AG09319 (cell line): ENCODE results near the gene ACD.
A peak's percentile ranks its signal among the peaks of the same experiment; 100 is the strongest.

ENCODE experiments used
- DNase-seq: peaks from one replicate; pipeline ENCODE4 v3.0.0-alpha.2; 2010; ENCODE audit warnings: low read depth; ENCODE audit errors: extremely low read depth
- TF ChIP-seq, protein P1 (sequence below): IDR thresholded peaks from 2 replicates; pipeline ENCODE4 v1.5.1; 2011; ENCODE audit warnings: low read depth, mild to moderate bottlenecking, inconsistent platforms, low read length, moderate library complexity

ACD gene

DNA sequence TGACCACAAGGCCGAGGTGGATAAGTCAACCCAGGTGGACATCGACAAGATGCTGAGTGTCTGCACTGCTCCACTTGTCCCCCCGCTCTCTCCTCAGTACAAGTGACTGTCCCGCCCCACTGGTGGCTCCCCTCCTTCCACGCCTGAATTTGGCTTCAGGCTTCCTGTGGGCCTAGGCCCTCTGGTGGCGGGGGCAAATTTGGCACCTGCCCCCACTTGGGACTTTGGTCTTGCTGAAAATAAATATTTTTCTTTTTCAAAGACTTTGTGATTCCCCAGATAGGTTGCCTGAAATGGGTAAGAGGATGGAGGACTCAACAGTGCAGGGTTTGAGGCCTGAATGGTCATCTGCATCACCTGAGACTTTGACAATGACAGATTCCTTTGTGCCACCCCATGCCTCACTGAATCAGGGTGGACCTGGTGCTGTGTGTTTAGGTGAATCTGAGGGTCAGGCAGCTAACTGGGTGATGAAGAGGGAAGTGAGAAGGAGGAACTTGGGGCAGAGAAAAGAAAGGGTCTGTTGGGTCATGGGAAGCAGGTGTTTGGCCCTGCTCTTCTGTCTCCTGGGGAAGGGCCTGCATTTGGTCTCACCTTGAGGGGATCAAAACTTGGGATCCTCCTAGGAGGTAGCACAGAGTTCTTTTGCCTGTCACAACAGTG is 8.6 kb upstream of the ACD start:
- TF ChIP-seq, protein P1, sequence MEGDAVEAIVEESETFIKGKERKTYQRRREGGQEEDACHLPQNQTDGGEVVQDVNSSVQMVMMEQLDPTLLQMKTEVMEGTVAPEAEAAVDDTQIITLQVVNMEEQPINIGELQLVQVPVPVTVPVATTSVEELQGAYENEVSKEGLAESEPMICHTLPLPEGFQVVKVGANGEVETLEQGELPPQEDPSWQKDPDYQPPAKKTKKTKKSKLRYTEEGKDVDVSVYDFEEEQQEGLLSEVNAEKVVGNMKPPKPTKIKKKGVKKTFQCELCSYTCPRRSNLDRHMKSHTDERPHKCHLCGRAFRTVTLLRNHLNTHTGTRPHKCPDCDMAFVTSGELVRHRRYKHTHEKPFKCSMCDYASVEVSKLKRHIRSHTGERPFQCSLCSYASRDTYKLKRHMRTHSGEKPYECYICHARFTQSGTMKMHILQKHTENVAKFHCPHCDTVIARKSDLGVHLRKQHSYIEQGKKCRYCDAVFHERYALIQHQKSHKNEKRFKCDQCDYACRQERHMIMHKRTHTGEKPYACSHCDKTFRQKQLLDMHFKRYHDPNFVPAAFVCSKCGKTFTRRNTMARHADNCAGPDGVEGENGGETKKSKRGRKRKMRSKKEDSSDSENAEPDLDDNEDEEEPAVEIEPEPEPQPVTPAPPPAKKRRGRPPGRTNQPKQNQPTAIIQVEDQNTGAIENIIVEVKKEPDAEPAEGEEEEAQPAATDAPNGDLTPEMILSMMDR, result no peak
- no peak for DNase-seq

- TF ChIP-seq, protein P1, result peak; percentile 92
- peak; percentile 83 for DNase-seq
These were observed 7.9 kb upstream of the ACD start for GRCh38 chr16:67667817-67668494.

DNA sequence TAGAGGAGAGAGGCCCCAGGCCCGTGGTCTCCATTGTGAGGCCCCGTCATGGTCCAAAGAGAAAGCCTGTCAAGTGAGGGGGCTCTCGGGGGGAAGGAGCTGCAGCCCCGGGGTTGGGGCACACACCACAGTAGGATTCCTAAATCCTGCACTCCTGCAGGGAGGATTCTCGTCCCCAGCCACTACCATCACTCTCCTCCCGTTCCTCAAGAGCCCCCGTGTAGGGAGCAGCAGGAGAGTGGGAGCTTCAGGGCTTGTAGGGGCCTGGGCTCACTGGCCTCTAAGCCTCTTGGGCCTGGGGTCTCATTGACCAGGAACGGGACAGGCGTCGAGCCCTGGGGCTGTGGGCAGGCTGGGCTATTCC is 7.4 kb upstream of the ACD start:
- TF ChIP-seq, protein P1, result no peak
- DNase-seq, result no peak

- peak; percentile 25 for DNase-seq
- TF ChIP-seq, protein P1, result no peak
These were observed 6.7 kb upstream of the ACD start, which contains the start of the genes C16orf86 and ENKD1 for GRCh38 chr16:67666559-67667452. C16orf86 (plus strand) TSS chr16:67666814; CDS start chr16:67666971, 157 bp downstream. ENKD1 (minus strand) TSS chr16:67666750; CDS start chr16:67666442, 308 bp downstream.

DNA sequence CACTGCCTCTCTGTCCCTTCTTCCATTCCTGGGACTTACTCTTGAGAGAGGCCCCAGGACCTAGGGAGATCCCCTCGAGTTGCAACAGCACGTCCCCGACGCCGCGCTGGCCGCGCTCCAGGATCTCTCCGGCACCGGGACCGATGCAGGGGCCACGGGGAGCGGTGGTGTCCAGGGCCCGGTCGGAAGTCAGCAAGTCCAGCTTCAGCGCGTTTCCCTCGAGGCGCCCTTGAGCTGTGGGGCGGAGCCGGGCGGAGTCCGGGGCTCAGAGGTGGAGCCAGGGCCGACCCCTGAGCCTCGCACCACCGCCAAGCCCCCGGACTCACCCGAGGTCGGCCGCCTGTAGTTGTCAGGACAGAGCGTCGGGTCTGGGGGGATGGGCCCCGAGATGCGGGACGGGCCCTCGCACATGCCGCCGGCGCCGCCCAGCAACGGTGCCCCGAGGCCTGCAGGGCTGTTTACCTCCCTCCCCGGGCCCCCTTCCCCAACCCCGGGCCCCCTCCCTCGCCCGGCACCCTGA is 6.0 kb upstream of the ACD start:
- TF ChIP-seq, protein P1, result no peak
- DNase-seq, result no peak

DNA sequence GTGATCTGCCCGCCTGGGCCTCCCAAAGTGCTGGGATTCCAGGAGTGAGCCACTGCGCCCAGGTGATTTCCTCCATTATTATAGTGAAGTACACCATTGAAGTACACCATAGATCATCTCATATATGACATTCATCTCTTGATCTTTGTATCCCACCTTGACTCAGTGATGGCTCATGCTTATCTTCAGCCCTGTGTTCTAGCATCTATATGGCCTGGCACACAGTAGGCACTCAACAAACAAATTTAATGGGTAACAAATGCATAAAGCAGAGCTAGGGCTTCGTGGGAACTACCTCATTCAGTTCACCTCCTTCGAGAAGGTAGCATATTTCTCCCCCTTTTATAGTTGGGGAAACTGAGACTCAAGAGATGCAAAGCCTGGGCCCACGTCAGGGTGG is 5.5 kb upstream of the ACD start:
- TF ChIP-seq, protein P1, result no peak

More for the DNA sequence above, 5.5 kb upstream of the ACD start:
- no peak for DNase-seq
